Urothelium cell line (cell line): ENCODE results near the gene PANK2.
"Not testable (repeated sequence)": the region's sequence is repeated elsewhere in the genome, so short reads cannot be mapped to it uniquely, and the experiment has no call there.

Experiments
- DNase-seq: peaks from one replicate; pipeline ENCODE4 v3.0.0; 2011; ENCODE audit warnings: low spot score, mixed read lengths
- FAIRE-seq: peaks from 2 replicates; lab custom pipeline; 2011; peaks lifted over from hg19 to GRCh38; lab: Jason Lieb, UNC

The PANK2 gene

DNA sequence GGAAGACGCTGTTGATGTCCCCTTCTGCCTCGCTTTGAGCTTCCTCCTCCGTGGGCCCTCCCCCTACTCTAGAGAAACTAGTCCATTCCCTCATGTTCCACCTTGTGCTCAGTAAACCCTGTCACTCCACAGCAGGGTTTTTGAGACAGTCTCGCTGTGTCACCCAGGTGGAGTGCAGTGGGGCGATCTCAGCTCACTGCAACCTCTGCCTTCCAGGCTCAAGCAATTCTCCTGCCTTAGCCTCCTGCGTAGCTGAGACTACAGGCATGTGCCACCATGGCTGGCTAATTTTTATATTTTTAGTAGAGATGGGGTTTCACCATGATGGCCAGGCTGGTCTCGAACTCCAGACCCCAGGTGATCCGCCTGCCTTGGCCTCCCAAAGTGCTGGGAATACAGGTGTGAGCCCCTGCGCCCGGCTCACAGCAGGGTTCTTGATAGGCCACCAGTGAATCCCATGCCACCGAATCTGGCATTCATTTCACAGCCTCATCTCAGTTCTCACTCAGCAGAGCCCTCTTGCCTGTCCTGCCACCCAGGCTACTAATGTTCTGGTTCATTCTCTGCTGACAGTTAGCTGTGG lies 36.0 kb downstream of the PANK2 start:
- FAIRE-seq (no peak), DNase-seq (no peak)

DNA sequence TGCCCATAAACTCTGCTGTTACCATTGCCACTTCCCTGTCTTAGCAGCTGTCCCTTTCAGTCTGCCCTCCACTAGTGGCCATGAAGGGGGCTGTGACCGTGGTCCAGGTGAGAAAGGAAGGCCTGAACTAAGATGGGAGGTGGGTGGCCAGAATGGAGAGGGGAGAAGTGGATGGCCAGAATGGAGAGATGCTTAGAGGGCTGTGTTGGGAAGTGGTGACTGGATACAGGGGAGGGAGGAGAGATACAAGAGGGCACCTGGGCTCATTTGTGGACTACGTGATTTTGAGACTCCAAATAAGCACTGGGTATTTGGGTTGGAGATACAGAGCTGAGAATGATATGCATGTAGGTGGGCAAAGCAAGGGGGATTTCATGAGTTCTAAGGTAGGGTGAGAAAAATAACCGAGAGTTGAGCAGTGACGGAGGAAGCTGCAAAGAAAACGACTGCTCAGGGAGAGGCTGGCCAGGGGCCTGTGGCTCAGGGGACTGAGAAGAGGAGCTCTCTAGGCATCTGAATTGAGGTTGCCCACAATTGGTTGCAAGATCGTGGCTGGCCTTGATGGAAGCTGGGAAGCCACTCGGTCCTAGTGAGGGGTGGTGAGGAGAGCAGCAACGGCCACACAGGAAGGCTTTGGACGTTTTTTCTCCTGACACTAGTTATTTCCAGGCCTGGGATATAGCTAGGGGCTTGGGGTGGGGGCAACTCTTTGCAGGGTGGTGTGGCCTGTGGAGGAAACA lies 36.9 kb downstream of the PANK2 start:
- FAIRE-seq (no peak), DNase-seq (no peak)

DNA sequence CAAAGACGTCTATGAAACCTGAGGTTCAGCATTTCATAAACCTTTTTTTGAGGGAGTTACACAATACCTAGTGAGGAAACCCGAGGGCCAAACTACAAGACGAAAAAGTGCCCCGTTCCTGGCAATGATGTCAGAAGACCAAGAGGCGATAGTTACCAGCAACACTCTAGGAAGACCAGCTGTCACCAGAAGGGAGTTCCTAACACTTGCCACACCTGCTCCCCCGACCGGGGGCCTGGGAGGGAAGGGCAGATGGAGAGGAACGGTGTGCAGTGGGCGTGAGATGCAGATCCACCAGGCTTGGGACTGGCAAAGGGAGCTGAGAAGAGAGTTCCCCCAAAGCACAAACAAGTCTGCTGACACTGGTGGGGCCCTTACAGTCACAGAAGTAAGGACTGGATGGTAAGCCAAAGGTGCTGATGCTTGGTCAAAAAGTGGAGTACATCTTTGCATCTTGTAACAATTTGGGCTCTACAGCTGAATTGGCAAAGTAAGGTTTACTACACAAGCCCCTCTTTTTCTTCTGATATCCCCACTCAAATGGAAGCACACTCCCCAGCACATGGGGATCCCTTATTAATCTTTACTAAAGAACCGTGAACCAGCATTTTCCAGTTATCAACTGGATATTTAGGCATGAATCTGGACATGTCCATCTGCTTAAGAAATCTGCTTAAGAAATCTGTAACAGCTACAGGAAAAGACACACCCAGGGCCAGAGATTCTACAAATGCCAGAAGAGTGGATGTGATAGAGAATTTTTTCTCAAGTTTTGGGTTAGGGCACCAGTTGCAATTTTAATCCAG lies 38.5 kb downstream of the PANK2 start:
- DNase-seq, result no peak
- no peak for FAIRE-seq

DNA sequence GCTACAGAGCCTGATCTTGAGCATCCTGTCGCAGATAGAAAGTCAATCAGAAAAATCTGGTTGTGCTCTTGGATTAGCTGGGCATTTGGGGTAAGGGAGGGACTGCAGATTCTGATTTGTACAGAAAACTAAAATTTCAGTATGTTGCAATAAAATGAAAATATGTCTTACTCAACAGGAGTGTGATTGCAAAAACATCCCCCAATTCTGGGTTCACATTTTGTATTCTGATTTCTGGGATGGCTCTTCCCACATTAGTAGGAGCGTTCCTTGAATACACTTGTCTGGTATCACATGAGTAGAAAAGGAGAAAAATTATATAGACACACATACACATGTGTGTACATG lies 40.5 kb downstream of the PANK2 start:
- DNase-seq (no peak), FAIRE-seq (no peak)

DNA sequence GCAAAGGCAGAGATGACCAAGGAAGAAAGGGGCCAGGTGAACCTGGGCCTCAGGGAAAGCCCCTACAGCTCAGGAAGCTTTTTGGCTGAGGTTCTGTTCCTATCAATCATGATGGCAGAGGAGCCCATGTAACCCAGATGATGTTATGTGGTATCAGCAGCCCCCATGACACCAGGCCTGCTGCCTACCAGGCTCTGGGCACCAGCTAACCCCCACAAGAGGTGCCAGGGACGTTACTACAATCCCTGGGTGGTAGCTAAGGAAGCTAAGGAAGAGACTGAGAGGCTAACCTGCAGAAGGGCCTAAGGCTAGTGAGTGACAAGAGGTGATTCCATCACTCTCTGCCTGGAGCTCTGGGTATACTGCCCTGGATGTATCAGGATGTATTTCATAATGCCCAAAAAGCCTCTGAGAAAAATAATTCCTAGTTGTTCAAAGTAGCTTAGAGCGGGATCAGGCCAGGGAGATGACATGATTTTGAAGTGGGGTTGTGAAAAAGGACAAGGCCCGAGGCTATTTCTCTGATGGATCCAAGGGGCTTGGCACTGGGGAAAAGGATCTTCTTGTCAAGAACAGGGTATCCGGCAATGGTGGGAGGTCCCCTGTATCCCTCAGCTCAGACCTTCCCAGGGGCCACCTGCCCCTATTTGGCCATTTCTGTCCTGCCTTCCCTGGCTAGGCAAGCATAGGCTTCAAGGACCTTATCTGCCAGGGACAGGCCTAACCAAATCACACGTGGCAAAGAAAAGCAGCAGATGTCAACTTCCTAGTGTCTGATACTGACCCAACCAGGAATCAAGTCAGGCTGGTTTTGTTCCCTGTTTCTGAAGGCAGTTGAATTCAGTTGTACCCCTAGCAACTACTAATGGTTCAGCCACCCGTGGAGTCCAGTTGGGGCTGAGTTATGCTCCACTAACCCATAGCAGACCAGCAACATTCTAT lies 41.3 kb downstream of the PANK2 start:
- DNase-seq, result no peak
- no peak for FAIRE-seq

DNA sequence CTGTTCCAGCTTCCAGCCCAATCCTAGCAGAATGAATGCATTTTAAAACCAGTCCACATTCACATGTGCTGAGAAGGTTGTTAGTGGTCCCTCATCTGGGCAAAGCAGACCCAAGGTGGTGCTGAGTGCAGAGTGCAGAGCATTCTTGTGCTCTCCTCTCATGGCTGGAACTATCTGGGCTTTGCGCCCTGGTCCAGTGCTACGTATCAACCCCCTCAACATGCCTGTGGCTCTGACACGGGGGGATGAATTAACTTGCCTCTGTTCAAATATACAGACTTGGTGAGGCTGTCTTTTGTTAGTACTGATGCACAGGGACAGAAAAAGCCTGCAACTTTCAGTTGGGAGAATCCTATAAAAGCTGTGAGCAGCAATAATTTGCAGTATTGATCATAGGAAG lies 42.5 kb downstream of the PANK2 start:
- FAIRE-seq (no peak), DNase-seq (no peak)

DNA sequence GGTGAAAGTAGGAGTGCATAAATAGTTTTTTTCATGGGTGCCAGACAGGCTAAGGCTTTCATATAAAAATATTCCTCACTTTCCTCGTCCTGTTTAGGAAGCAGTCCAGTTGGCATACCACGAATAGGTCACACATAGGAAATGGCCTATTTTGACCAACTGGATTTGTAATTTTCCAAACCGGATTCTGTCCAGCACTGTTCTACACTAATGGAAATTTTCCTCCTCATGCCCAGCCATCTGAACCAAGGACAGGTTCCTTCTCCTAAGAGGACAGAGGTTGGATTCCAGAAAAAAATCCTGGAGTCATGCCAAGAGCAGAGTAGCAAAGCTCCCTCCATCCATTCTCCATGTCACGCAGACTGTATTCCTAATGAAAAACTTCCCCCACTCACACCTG lies 43.1 kb downstream of the PANK2 start:
- FAIRE-seq (no peak), DNase-seq (no peak)

DNA sequence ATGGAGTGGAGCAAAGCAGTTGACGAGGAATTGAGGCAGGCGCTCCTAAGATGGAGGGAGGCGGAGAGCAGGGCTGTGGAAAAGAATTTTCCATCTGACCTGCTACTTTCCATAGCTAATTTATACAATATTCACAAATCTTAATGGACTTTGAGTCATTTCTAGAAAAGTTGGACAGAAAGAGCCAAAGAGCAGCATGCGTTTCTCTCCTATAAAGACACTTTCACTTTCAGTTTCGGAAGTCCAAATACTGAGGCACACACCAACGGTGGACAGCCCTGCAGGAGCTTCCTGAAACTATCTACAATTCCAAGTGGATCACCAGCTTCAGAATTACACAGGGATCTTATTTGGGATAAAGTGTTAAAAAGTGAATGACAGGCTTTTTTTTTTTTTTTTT lies 43.5 kb downstream of the PANK2 start:
- no peak for FAIRE-seq
- no peak for DNase-seq

DNA sequence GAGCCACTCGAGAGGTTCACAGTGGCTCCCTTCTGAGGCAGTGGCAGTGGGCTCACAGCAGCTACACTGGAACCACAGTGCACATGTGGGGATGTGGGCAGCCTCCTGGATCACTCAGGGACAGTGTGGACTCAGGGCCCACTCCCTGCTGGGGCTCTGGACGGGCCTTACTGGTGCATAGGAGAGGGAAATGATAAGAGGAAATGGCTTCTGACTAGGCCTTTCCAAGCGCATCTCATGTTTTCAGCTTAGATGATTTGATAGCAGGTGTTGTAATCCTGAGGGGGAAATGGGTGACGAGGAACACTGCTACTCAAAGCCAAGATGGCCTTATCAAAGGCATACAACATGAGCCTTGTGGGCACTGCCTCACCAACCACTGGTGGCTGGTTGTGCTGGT lies 44.0 kb downstream of the PANK2 start:
- FAIRE-seq (no peak), DNase-seq (no peak)

DNA sequence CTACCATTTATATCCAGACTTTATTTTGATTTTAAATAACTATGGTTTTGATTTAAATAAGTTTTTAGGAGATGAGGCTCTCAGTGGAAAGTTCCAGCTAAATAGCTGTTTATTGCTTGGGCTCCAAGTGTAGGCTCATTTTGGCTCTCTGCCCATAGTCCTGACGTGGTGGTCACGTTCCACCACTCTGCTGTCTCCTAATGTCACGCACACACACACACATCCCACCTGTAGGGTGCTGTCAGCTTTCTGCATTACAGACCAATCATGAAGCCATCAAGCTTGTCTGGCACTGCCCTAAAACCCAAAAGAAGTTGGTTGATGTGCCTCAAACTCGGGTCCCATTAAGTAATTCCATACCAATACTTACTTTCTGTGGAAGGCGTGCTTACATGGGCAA lies 45.4 kb downstream of the PANK2 start:
- DNase-seq, result no peak
- FAIRE-seq, result no peak

DNA sequence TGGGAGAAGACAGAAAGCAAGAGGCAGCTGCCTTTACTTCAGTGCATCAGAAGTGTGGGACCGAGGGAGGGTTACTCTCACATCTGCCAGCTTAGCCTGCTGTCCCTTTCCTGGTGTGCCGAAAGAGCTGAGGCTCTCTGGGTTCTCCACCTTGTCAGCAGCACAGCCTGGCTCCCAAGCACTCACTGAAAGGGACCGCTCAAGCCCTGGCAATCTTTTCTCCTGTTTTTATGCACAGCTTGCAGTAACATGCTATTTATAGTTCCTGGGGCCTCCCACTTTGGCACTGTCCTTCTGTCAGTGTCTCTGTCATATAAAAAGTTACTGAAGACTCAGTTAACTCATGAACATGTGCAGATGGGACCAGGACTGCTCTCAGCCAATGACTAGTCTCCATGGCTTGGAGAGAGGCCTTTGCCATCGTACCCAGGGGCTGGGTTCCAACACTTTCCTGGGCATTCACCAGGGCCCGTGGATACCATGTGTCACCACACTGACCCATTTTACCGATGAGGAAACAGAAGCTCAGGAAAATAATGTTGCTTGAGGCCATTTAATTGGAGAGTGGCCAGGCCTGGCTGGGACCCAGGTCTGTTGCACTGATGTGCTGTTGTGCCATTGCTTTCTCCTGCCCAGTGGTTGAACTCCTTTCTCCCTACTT lies 46.2 kb downstream of the PANK2 start:
- DNase-seq, result no peak
- FAIRE-seq, result no peak

DNA sequence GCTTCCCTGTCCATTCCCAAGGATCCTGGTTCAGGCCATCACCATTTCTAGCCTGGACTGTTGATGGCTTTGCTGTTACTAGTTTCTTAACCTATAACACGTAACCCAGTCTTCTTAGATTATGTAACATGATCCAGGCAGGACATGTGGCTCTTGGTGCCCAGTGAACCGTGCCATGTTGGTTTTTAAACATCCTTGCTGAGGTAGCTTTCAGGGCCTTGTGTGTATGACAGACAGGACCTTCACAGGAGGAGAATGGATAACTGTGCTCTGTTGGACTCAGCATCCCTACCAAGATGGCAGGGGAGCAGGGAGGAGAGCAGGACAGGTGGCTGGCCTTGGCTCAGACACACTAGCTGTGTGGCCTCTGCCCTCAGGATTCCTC lies 46.8 kb downstream of the PANK2 start:
- FAIRE-seq (no peak), DNase-seq (no peak)

DNA sequence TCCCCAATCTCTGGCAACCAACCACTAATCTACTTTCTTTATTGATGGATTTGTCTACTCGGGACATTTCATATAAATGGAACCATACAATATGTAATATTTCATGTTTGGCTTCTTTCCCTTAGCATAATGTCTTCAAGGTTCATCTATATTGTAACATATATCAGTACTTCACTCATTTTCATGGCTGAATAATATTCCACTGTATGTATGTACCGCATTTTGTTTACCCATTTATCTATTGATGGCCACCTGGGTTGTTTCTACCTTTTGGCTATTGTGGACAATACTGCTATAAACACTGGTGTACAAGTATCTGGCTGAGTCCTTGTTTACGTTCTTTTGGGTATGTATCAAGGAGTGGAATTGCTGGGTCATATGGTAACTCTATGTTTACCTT lies 48.4 kb downstream of the PANK2 start:
- DNase-seq, result no peak
- FAIRE-seq, result no peak

DNA sequence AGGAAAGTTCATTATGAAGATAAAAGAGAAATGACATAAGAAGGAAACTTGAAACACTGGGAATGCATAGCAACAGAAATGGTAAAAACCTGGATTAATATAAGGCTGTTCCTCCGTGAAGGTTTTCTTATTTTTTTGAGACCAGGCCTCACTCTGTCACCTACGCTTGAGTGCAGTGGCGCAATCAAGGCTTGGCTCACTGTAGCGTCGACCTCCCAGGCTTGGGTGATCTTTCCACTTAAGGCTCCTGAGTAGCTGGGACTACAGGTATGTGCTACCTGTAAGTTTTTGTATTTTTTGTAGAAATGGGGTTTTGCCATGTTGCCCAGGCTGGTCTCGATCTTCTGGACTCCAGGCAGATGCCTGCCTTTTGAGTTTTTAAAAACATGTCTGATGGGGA lies 51.7 kb downstream of the PANK2 start:
- DNase-seq, result no peak
- FAIRE-seq, result no peak

DNA sequence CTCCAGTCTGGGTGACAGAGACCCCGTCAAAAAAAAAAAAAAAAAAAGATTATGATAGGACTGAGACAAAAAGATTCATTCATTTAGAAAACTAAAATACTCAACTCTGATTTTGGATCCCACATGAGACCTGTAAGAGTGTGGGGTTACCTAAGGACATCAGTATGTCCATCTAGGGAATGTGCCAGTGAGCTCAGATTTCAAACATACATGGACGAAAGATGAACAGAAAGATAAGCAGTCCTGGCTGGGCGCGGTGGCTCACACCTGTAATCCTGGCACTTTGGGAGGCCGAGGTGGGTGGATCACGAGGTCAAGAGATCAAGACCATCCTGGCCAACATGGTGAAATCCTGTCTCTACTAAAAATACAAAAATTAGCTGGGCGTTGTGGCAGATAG lies 57.5 kb downstream of the PANK2 start:
- not testable (repeated sequence) for FAIRE-seq, DNase-seq

DNA sequence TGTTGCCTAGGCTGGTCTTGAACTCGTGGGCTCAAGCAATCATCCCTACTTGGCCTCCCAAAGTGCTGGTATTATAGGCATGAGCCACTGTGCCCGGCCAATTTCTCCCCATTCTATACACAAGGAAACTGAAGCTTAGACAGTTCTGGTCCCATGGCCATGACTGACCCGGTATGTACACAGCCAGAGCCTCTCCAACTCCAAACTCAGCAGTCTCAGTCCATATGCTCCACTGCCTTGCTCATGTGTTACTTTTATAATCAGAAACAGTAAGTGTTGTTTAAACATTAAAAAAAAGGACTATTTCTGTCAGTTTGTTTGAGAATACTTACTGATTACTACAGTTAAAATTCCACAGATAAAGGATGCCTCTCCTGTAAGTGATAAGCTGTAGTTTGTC lies 75.5 kb downstream of the PANK2 start:
- DNase-seq (no peak), FAIRE-seq (no peak)

DNA sequence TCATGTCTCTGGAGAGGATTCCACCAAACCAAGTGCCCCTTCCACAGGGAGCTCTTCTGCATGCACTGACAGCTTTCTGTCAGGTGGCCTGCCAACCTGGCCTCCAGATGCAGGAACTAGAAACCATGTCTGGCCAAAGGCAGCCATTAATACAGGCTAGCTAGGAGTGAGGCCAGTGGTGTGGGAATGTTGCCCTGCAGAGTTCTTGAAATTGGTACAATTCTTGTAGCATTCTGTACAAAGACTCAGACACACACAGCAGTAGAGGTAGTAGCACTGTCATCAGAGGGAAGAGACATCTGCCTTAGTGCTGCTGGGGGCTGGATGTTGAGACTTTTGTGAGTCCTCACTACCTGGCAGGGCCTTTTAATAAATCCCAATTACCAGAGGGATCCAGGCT lies 77.4 kb downstream of the PANK2 start:
- DNase-seq (no peak), FAIRE-seq (no peak)

DNA sequence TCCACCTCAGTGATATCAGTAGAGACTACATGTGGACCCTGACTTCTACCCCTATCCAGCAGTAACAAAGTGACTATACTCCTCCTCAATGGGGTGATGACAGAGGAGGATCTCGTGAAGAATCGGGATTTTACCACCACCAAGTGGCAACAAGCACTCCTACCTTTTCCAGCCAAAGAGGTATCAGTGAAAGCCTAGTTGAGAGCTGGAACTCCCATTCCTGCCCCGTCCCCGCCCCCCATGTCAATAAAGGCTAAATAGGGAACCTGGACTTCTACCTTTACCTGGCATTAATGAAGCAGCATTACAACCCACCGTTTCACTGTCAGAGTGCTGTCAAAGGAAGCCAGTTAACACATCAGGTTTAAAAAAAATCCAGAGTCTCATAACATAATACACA lies 80.8 kb downstream of the PANK2 start:
- DNase-seq, result no peak
- FAIRE-seq, result no peak

DNA sequence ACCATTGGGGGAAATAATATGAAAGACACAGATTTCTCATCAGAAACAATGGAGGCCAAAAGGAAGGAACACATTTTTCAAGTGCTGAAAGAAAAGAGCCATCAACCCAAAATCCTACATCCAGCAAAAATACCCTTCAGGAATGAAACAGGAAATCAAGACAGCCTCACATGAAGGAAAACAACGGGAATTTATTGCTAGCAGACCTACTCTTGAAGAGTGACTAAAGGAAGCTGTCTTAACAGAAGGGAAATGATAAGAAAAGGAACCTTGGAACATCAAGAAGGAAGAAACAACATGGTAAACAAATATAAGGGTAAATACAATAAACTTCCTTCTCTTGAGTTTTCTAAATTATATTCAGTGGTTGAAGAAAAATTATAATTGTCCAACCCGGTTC lies 82.0 kb downstream of the PANK2 start:
- FAIRE-seq, result no peak

DNA sequence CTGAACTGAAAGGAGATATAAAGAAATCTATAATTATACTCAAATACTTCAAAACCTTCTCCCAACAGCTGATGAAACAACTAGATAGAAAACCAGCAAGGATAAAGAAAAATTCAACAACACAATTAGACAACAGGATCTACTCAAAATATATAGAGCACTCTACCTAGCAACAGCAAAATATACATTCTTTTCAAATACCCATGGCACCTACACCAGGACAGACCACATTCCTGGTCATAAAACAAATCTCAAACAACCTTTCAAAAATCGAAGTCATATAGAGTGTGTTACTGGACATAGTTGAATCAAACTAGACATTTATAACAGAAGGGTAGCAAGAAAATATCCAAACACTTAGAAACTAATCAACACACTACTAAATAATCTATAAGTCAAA lies 83.0 kb downstream of the PANK2 start:
- no peak for FAIRE-seq
- DNase-seq, result no peak

More for the DNA sequence above, 82.0 kb downstream of the PANK2 start:
- no peak for DNase-seq

DNA sequence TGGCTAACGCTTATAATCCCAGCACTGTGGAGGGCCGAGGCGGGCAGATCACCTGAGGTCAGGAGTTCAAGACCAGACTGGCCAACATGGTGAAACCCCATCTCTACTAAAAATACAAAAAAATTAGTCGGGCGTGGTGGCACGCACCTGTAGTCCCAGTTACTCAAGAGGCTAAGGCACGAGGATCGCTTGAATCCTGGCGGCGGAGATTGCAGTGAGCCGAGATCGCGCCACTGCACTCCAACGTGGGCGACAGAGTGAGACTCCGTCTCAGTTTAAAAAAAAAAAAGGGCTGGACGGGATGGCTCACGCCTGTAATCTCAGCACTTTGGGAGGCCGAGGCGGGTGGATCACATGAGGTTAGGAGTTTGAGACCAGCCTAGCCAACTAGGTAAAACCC lies 83.4 kb downstream of the PANK2 start:
- not testable (repeated sequence) for DNase-seq, FAIRE-seq
